ENCODE data around the gene CDH1.
A peak's percentile ranks its signal among the peaks of the same experiment; 100 is the strongest.
"Not testable (repeated sequence)": the region's sequence is repeated elsewhere in the genome, so short reads cannot be mapped to it uniquely, and the experiment has no call there.

Gene CDH1

GRCh38 chr16:68737046-68737729 is at the start of gene CDH1:
CDH1 (plus strand) TSS chr16:68737292; CDS start chr16:68737416, 124 bp downstream.
- DNase-seq, result peak; percentile 77

GRCh38 chr16:68689921-68690320 is 47.2 kb upstream of the CDH1 start:
- no peak for DNase-seq

DNA sequence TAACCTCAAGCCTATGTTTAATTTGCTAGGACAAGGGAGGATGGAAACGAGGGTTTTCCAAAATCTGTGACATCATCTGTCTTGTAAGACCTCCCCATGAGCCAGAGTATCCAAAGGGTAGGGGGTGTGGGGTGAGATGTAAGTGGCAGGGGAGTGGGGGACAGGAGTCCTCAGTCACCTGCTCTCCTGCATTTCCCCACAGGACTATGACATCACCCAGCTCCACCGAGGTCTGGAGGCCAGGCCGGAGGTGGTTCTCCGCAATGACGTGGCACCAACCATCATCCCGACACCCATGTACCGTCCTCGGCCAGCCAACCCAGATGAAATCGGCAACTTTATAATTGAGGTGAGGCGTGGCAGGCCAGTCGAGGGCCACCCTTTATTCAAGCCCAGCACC is 41.5 kb upstream of the CDH1 start:
- DNase-seq, result peak; percentile 6

DNA sequence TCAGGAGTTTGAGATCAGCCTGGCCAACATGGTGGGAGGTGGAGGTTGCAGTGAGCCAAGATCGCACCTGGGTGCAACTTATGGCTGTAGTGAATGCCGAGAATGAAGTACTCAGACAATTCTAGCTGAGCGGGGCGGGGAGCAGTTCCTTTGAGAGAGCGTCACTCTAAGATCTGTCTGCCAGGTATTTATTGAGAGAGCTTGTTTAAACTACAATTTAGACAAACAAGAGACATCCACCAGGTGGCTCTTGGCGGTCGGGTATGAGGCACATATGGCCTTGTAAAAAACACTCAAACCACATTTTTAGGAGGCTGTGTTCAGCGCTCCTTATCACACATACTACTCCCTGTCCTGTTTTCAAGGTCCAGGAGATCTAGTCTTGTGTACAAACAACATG is 40.6 kb upstream of the CDH1 start:
- DNase-seq, result peak; percentile 12

- DNase-seq, result no peak
Observed at GRCh38 chr16:68698091-68698490, 39.0 kb upstream of the CDH1 start.

DNA sequence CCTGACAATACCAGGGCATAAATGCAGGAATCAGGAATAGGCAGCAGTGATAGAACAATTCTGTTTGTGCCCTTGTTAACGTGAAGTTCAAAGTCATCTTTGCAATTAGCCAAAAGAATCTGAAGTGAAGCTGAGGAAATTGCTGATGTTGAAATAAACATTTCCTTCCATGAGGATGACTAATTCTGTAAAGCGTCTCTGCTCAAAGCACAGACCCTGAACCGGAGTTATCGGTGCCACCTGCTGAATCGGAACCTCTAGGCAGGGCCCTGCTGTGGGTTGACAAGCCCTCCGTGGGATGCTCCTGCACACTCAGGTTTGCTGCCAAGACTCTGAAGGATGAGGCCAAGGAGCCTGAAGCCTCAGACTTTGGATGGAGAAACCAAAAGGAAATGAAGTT is 37.0 kb upstream of the CDH1 start:
- no peak for DNase-seq

DNA sequence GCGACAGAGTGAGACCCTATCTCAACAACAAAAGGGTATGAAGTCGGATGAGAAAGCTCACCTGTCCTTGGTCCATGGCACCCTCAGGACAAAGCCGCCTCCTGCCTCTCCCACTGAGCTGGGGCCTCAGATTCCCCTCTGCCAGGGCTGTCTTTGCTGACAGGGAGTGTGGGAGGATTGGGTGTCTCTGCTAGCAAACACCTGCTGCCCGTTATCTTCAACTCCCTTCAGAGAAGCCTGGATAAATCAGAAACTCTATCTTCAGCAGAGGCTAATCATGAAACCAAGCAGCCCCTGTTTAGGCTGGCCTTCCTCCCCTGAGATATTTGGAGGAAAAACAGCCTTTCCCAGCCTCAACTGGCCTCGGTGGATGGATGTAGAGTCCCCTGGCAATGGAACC is 36.3 kb upstream of the CDH1 start:
- no peak for DNase-seq

DNA sequence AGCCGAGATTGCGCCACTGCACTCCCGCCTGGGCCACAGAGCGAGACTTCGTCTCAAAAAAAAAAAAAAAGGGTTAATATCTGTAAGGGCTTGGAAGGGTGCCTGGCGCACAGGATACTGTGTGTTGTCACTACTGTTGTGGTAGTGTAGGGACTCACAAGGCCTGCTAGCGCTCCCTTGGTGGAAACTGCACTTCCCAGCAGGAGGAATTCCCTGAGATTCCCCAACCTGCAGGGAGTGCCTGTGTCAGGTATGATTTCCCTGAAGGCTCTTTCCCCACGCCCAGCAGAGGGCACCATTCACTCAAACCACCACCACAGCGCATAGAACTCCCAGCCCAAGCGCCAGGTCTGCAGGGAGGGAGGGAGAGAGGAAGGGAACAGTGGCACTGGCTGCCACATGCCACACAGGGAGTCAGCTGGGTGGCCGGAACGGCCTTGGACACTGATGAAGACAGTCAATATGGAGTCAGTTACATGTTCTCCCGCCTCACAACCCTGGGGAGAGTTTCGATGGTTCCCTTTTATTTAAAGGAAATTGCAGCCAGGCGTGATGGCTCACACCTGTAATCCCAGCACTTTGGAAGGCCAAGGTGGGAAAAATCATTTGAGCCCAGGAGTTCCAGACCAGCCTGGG is 32.7 kb upstream of the CDH1 start:
- peak; percentile 94 for DNase-seq

GRCh38 chr16:68707340-68708152 is 29.5 kb upstream of the CDH1 start:
- DNase-seq, result peak; percentile 94

DNA sequence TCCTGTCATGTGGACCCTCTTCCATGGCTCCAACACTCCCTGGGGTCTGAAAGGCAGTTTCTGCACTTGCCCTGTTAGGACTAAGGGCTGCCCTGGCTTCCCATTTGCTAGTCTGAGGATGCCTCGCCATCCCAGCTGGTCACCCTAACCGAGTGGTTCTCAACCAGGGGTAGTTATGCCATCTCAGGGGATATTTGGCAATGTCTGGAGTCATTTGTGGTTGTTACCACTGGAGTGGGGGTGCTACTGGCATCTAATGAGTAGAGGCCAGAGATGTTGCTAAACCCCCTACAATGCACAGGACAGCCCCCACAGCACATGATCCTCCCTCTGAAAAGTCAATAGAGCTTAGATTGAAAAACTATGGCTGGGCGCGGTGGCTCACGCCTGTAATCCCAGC is 26.9 kb upstream of the CDH1 start:
- DNase-seq, result no peak

DNA sequence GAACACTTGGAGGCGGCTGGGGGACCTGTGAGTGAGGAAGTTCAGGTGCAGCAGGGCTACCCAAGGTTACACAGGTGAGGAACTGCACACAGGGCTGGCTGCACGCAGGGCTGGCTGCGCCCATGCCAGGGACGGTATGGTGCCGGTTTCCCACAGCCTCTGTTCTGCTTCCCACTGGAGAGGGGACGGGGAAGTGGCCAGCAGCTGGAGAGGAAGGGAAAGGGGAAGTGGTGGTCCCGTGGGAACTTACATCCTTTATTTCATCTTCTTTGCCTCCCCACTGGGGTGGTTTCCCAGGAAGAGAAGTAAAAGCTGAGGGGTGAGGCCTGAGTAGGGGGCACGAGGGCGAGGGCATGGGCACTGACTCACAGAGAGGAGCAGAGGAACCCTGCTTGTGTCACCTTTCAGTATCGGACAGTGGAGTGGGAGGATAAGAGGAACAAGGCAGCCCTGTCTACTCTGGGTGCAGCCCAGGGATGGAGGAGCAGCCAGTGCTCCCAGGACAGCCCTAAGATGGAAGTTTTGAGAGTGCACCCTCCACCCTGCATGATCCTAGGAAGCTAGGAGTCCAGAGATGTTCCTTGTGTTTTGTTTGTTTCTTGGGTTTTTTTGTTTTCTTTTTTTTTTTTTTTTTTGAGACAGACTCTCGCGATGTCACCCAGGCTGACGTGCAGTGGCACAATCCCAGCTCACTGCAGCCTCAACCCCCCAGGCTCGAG is 25.5 kb upstream of the CDH1 start:
- no peak for DNase-seq

DNA sequence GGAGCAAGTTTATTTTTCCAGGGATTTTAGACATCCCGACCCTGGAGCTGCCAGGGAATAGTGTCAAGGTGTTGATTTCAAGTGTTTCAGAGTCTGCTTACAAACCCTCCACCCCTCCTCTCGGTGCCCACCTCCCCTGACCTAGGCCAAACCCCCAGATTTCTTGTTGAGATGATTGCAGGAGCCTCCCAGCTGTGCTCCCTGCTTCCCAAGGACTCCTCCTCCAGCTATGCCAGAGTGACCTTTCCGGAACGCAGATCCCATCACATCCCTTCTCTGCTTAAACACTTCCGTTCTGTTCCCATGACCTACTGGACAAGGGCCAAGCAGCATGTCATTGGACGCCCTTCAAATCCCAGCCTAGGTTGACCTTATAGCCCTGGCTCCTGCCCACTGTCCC is 23.7 kb upstream of the CDH1 start:
- DNase-seq, result no peak

DNA sequence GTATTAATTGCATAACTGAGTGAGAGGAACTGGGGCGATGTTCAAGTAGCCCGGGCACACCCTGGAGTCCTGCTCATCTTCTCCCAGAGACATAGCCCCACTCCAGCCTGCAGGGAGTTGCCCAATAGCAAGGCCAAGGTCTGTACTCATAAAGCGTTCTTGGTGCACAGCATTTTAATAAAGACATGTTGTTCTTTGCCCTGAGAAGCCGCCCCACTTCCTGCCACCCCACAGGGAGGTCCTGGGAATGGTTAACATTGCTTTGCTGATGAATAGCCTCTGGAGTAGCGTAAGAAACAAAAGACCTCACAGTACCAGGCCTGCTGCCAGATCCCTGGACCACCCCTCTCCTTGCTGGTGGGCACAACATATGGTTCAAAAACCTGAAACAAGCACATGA is 21.6 kb upstream of the CDH1 start:
- DNase-seq, result no peak

GRCh38 chr16:68716516-68716915 is 20.6 kb upstream of the CDH1 start:
- DNase-seq, result not testable (repeated sequence)

DNA sequence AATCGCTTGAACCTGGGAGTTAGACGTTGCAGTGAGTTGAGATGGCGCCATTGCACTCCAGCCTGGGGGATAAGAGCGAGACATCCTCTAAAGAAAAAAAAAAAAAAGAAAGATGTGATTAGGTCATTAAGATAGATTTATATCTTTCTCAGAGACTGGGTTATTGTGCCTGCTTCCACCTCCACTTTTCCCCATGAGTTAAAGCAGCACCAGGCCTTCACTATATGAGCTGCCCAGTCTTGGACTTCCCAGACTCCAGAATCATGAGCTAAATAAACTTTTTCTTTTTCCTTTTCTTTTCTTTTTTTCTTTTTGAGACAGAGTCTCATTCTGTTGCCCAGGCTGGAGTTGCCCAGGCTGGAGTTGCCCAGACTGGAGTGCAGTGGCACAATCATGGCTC is 19.4 kb upstream of the CDH1 start:
- no peak for DNase-seq

DNA sequence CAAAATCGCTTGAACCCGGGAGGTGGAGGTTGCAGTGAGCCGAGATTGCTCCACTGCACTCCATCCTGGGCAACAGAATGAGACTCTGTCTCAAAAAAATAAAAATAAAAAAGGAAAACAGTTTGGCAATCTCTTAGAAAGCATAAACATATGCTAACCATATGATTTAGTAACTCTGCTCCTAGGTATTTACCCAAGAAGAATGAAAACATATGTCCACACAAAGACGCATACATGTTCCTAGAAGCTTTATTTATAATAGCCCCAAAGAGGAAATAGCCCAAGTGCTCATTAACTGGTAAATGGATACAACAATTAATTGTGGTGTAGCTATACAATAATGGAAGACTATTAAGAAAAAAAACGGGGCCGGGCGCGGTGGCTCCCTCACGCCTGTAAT is 18.5 kb upstream of the CDH1 start:
- no peak for DNase-seq

GRCh38 chr16:68719993-68720489 is 17.1 kb upstream of the CDH1 start:
- DNase-seq, result no peak

DNA sequence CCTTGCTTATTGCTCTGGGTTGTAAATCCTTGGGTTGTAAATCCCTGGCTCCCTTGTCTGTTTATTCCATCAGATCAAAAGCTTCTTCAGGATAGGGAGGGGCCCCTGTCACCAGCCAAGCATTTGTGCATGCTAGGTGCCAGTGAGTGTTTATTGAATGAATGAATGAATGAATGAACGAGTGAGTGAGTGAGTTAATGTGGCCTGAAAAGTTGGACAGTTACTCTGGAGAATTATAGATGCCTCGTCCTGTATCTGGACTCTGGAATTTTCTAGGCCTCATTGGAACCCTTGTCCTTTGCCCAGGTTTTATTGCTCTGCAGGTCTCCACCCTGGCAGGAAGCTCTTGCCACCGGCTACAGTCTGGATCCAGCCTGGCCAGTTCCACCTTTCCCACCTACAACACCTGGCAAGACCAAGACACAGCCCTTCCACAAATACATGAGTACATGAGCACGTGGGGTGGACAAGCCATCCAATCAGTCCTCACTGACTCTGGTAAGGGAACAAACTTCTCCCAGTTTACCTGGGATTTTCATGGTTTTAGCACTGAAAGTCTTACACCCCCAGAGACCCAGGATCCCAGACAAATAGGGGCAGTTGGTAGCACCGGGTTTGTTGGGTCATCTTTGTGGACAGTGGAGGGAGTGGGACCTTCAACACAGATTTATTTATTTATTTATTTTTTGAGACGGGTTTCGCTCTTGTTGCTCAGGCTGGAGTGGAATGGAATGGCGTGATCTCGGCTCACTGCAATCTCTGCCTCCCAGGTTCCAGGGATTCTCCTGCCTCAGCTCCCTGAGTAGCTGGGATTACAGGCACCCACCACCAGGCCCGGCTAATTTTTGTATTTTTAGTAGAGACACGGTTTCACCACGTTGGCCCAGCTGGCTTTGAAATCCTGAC is 14.7 kb upstream of the CDH1 start:
- DNase-seq, result no peak

GRCh38 chr16:68724797-68725196 is 12.3 kb upstream of the CDH1 start:
- DNase-seq, result no peak

DNA sequence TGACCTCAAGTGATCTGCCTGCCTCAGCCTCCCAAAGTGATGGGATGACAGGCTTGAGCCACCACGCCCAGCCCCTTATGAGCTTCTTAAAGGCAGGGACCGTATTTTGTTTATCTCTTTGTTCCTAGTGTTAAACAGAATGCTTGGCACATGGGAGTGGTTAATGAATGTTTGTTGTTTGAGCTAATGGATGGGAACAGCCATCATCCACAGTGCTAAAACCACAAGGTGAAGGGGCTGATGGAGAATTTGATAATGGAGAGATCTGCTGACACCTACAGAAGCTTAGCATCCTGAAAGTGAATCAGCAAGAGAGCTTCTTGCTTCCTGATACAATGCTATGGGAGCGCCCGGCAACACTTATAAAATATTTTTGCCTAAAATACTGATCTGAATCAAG is 8.6 kb upstream of the CDH1 start:
- no peak for DNase-seq

DNA sequence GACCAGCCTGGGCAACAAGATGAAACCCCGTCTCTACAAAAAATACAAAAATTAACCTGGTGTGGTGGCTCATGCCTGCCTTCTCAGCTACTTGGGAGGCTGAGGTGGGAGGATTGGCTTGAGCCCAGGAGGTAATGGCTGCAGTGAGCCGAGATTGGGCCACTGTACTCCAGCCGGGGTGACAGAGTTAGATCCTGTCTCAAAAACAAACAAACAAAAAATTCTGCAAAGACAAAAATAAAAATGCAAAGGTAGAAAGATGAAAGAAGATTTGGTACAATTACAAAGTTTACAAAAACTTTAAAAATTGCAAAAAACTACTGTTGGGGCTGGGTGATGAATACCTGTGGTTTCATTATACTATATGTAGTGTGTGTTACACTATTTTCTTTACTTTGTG is 5.5 kb upstream of the CDH1 start:
- no peak for DNase-seq

- peak; percentile 84 for DNase-seq
Observed at GRCh38 chr16:68732042-68732680, 4.9 kb upstream of the CDH1 start.

Data from 8988T (cell line).